GM23248 (cell line): Measurements from ENCODE around the gene SCGB1C1. TPM values are rescaled to one million over a fixed set of nuclear protein-coding genes. Genes with fewer than 3 reads are reported as not detected.

Experiments
- DNase-seq: peaks from one replicate; pipeline ENCODE4 v3.0.0-alpha.2; 2015
- H2AFZ ChIP-seq: fragments of 200-600 bp; sonication (generic); 2 replicates; pipeline ENCODE4 v1.6.1; 2016; ENCODE audit warnings: antibody characterized with exemption
- H3F3A ChIP-seq: fragments of 200-600 bp; sonication (generic); 2 replicates; pipeline ENCODE4 v1.6.1; 2016; ENCODE audit warnings: mild to moderate bottlenecking, antibody characterized with exemption, mixed run types; ENCODE audit not compliant: insufficient read depth
- H3K27ac ChIP-seq: fragments of 200-600 bp; sonication (generic); 2 replicates; pipeline ENCODE4 v1.5.1; 2016; ENCODE audit warnings: mild to moderate bottlenecking
- H3K27me3 ChIP-seq: fragments of 200-600 bp; sonication (generic); replicated peaks from 2 replicates; pipeline ENCODE4 v1.6.1; 2016; ENCODE audit warnings: mild to moderate bottlenecking; ENCODE audit not compliant: insufficient read depth
- H3K36me3 ChIP-seq: fragments of 200-600 bp; sonication (generic); 2 replicates; pipeline ENCODE4 v1.6.1; 2016; ENCODE audit warnings: low read depth, mild to moderate bottlenecking
- H3K4me1 ChIP-seq: fragments of 200-600 bp; sonication (generic); 2 replicates; pipeline ENCODE4 v1.6.1; 2016; ENCODE audit warnings: mild to moderate bottlenecking; ENCODE audit not compliant: insufficient read depth
- H3K4me2 ChIP-seq: fragments of 200-600 bp; sonication (generic); one replicate; pipeline ENCODE4 v1.6.1; 2016; ENCODE audit warnings: mild to moderate bottlenecking; ENCODE audit not compliant: unreplicated experiment
- H3K4me3 ChIP-seq: fragments of 200-600 bp; sonication (generic); 2 replicates; pipeline ENCODE4 v1.5.1; 2016; ENCODE audit warnings: mild to moderate bottlenecking
- H3K79me2 ChIP-seq: fragments of 200-600 bp; sonication (generic); 2 replicates; pipeline ENCODE4 v1.6.1; 2016; ENCODE audit warnings: mild to moderate bottlenecking; ENCODE audit not compliant: insufficient read depth
- H3K9ac ChIP-seq: fragments of 200-600 bp; sonication (generic); 2 replicates; pipeline ENCODE4 v1.6.1; 2016; ENCODE audit warnings: mild to moderate bottlenecking
- H3K9me2 ChIP-seq: fragments of 200-600 bp; sonication (generic); 2 replicates; pipeline ENCODE4 v1.6.1; 2016; ENCODE audit warnings: mixed run types, mild to moderate bottlenecking, moderate library complexity; ENCODE audit not compliant: insufficient read depth
- H3K9me3 ChIP-seq: fragments of 200-600 bp; sonication (generic); one replicate; pipeline ENCODE4 v1.6.1; 2017; ENCODE audit warnings: low read depth
- H4K20me1 ChIP-seq: fragments of 200-600 bp; sonication (generic); 2 replicates; pipeline ENCODE4 v1.6.0; 2016; ENCODE audit not compliant: insufficient read depth
- EZH2 ChIP-seq: fragments of 200-600 bp; sonication (generic); IDR thresholded peaks from 2 replicates; pipeline ENCODE4 v1.6.1; 2018; ENCODE audit warnings: antibody characterized with exemption, mild to moderate bottlenecking; ENCODE audit not compliant: insufficient read depth, poor library complexity, severe bottlenecking
- EZH2phosphoT487 ChIP-seq: fragments of 200-600 bp; sonication (generic); IDR thresholded peaks from 2 replicates; pipeline ENCODE4 v1.6.1; 2018; ENCODE audit warnings: antibody characterized with exemption, moderate library complexity, mild to moderate bottlenecking, low read depth; ENCODE audit not compliant: insufficient read depth
- WGBS, 2 experiments: methylation state at CpG; one replicate each; pipeline ENCODE4 v1.1.6; 2015 to 2017; ENCODE audit warnings: low lambda C conversion rate in 2 of 2, low coverage in 1 of 2; ENCODE audit errors: missing lambda C conversion rate in 2 of 2; 5-methylcytosine and 5-hydroxymethylcytosine counted together
- in situ Hi-C: fragments of 300-500 bp; cut with MboI; formaldehyde crosslinking; loops from 2 replicates; pipeline ENCODE4 v1.15.0; 2020
- polyA plus RNA-seq: library from polyadenylated mRNA; unstranded; fragments of >200 nt; fragmentation: Nextera tagmentation; extraction: Ambion mirVana; gene quantifications from 2 replicates; pipeline ENCODE4 v1.2.1, GENCODE V29; 2016
- small RNA-seq: library from RNA; depleted of rRNA; stranded (forward); fragments of <200 nt; gene quantifications from one replicate; pipeline ENCODE3, GENCODE V24; 2014; ENCODE audit warnings: low read depth, low replicate concordance
- total RNA-seq: library from RNA; depleted of rRNA; stranded (reverse); fragments of >200 nt; shearing (Covaris generic); gene quantifications from 2 replicates; pipeline ENCODE4 v1.2.3, GENCODE V29; 2014; rRNA removed

Gene SCGB1C1
- total and polyA plus RNA-seq, 2 experiments from 2014 or later = not detected

DNA sequence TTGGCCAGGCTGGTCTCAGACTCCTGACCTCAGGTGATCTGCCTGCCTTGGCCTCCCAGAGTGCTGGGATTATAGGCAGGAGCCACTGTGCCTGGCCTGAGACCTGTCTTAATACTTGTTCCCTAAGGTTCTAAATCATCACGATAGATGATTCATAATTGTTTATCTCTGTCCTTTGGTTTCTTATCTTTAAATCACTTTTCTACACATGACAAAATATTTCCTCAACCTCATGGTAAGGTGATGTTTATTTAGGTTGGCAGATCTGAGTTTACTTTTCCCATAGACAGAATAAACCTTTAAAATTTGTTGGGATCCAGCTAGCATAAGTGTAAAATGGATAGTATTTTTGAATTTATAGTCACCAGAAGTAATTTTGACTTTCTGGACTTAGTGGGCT lies 47.4 kb downstream of the SCGB1C1 start:
- H3F3A ChIP-seq = peaks cover 5% of the 10 kb centered on the region; the same call in 1 of the 2 replicates
- 93 to 94% methylated on average over 1 of the region's 1 CpG for WGBS, 2 experiments
- no peak overlapping the region for H3K4me3 ChIP-seq
- no peaks in the 10 kb centered on the region for H3K9me3 ChIP-seq
- H3K79me2 ChIP-seq = peaks cover 85% of the 10 kb centered on the region
- peaks cover 37% of the 10 kb centered on the region for H3K36me3 ChIP-seq
- no peaks in the 10 kb centered on the region for H4K20me1 ChIP-seq
- DNase-seq = no peak
- in situ Hi-C loops = no loop called here
- H3K4me1 ChIP-seq = peaks cover 12% of the 10 kb centered on the region; the same call in 1 of the 2 replicates
- no peak overlapping the region for H2AFZ ChIP-seq
- no peak overlapping the region for H3K4me2 ChIP-seq
- H3K9me2 ChIP-seq = no peaks in the 10 kb centered on the region
- no peak overlapping the region for H3K27ac ChIP-seq
- no peak overlapping the region for H3K9ac ChIP-seq
- H3K27me3 ChIP-seq = no peaks in the 10 kb centered on the region
- TF ChIP-seq EZH2 (no peak), EZH2phosphoT487 (no peak)

DNA sequence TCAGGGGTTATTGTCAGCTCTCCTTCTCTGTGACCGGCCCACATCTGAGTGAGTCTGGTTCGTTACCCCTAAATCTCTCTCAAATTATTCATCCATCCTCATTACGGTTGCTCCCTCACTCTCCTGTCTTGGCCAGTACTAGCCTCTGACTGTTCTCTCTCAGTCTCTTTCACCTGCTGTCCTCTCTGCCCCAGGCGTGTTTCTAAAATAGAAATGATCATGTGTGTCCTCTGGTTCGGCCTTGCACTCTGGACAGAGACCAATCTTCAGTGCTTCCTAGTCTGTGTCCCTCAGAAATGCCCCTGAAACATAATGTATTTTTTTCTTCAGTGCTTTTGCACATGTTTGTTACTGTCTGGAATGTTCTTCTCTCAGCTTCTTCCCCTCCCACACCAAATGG lies 48.8 kb downstream of the SCGB1C1 start:
- H3K9me3 ChIP-seq = no peaks in the 10 kb centered on the region
- no peaks in the 10 kb centered on the region for H3K9me2 ChIP-seq
- H3K79me2 ChIP-seq = peaks cover 86% of the 10 kb centered on the region
- no peak overlapping the region for H3K27ac ChIP-seq
- no peak for DNase-seq
- TF ChIP-seq EZH2phosphoT487 (no peak), EZH2 (no peak)
- 0 out of 2 replicates have a peak, but pooled peaks cover 1% of the 10 kb centered on the region for H3F3A ChIP-seq
- peaks cover 12% of the 10 kb centered on the region; the same call in 1 of the 2 replicates for H3K4me1 ChIP-seq
- no peak overlapping the region for H2AFZ ChIP-seq
- H3K36me3 ChIP-seq = peaks cover 50% of the 10 kb centered on the region
- H4K20me1 ChIP-seq = no peaks in the 10 kb centered on the region
- in situ Hi-C loops = no loop called here
- 87 to 89% methylated on average over 5 of the region's 5 CpGs for WGBS, 2 experiments
- no peaks in the 10 kb centered on the region for H3K27me3 ChIP-seq
- 0 out of 2 replicates have a peak overlapping the region, but pooled peaks have one; percentile 5 for H3K9ac ChIP-seq
- H3K4me2 ChIP-seq = no peak overlapping the region
- H3K4me3 ChIP-seq = no peak overlapping the region

Small RNAs within 50 kb of the gene (small RNA-seq; reads per million reads assigned to genes)
- gene RNU6-447P = not detected

Other genes starting within 250 kb of the SCGB1C1 start
- 25.7 and 27.2 TPM in 2 replicates for gene BET1L, start 14.3 kb downstream of the SCGB1C1 start, total RNA-seq
- 76.6 and 78.5 TPM in 2 replicates for gene BET1L, start 14.3 kb downstream of the SCGB1C1 start, polyA plus RNA-seq
- gene RIC8A, start 14.6 kb downstream of the SCGB1C1 start, total RNA-seq = 220 and 226 TPM in 2 replicates
- 121 and 132 TPM in 2 replicates for gene RIC8A, start 14.6 kb downstream of the SCGB1C1 start, polyA plus RNA-seq
- 10.5 and 15.5 TPM in 2 replicates for gene SIRT3, start 43.3 kb downstream of the SCGB1C1 start, total RNA-seq
- gene SIRT3, start 43.3 kb downstream of the SCGB1C1 start, polyA plus RNA-seq = 12.3 and 14.9 TPM in 2 replicates
- gene PSMD13, start 43.9 kb downstream of the SCGB1C1 start, total RNA-seq = 127 and 145 TPM in 2 replicates
- 188 and 193 TPM in 2 replicates for gene PSMD13, start 43.9 kb downstream of the SCGB1C1 start, polyA plus RNA-seq
- not detected in 2 replicates for gene NLRP6, start 85.3 kb downstream of the SCGB1C1 start, total RNA-seq
- gene NLRP6, start 85.3 kb downstream of the SCGB1C1 start, polyA plus RNA-seq = not detected in 2 replicates
- gene PGGHG, start 96.0 kb downstream of the SCGB1C1 start, total RNA-seq = 14.2 and 23.1 TPM in 2 replicates
- 4.4 and 4.6 TPM in 2 replicates for gene PGGHG, start 96.0 kb downstream of the SCGB1C1 start, polyA plus RNA-seq
- not detected in 2 replicates for gene IFITM5, start 106.4 kb downstream of the SCGB1C1 start, total RNA-seq
- gene IFITM5, start 106.4 kb downstream of the SCGB1C1 start, polyA plus RNA-seq = not detected in 2 replicates
- gene IFITM2, start 114.7 kb downstream of the SCGB1C1 start, total RNA-seq = 75.2 and 104 TPM in 2 replicates
- 1,025 and 1,029 TPM in 2 replicates for gene IFITM2, start 114.7 kb downstream of the SCGB1C1 start, polyA plus RNA-seq
- gene IFITM1, start 121.0 kb downstream of the SCGB1C1 start, total RNA-seq = 72.7 and 77.3 TPM in 2 replicates
- gene IFITM1, start 121.0 kb downstream of the SCGB1C1 start, polyA plus RNA-seq = 180 and 187 TPM in 2 replicates
- 62.5 and 158 TPM in 2 replicates for gene IFITM3, start 127.8 kb downstream of the SCGB1C1 start, total RNA-seq
- gene IFITM3, start 127.8 kb downstream of the SCGB1C1 start, polyA plus RNA-seq = 1,892 and 1,917 TPM in 2 replicates
- 16.5 and 24.7 TPM in 2 replicates for gene B4GALNT4, start 176.4 kb downstream of the SCGB1C1 start, total RNA-seq
- gene B4GALNT4, start 176.4 kb downstream of the SCGB1C1 start, polyA plus RNA-seq = 1.9 and 2.3 TPM in 2 replicates
- 1.2 and 4.9 TPM in 2 replicates for gene PKP3, start 201.1 kb downstream of the SCGB1C1 start, total RNA-seq
- gene PKP3, start 201.1 kb downstream of the SCGB1C1 start, polyA plus RNA-seq = 2.2 and 2.4 TPM in 2 replicates
- gene SIGIRR, start 221.9 kb downstream of the SCGB1C1 start, total RNA-seq = 17.7 and 28.3 TPM in 2 replicates
- 59.5 and 61.1 TPM in 2 replicates for gene SIGIRR, start 221.9 kb downstream of the SCGB1C1 start, polyA plus RNA-seq
- gene ANO9, start 248.9 kb downstream of the SCGB1C1 start, total RNA-seq = not detected in 2 replicates
- gene ANO9, start 248.9 kb downstream of the SCGB1C1 start, polyA plus RNA-seq = not detected in 2 replicates